GM18517 (cell line): ENCODE results near the gene GALNT9.

Source experiments
- ATAC-seq: cut with Tn5 transposase; IDR thresholded peaks from one replicate; pipeline ENCODE4 v1.9.1; 2021; ENCODE audit warnings: mild to moderate bottlenecking, moderate library complexity; ENCODE audit not compliant: unreplicated experiment

The GALNT9 gene

DNA sequence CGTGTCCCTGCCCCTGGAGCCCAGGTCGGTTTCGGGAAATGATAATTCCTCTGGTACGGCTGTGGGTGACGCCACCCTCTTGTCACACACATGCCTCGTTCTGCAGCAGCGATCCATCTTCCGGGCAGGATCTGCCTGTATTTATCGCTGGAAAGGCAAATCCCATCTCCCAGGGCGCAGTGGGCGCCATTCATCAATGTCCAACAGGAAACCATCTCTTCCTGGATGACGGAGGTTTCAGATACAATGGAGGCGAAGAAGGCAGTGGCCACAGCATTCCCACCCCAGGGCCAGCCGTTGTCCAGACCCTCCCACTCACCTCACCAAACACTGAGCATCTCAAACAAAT, 110.9 kb downstream of the GALNT9 start:
- no peak for ATAC-seq

DNA sequence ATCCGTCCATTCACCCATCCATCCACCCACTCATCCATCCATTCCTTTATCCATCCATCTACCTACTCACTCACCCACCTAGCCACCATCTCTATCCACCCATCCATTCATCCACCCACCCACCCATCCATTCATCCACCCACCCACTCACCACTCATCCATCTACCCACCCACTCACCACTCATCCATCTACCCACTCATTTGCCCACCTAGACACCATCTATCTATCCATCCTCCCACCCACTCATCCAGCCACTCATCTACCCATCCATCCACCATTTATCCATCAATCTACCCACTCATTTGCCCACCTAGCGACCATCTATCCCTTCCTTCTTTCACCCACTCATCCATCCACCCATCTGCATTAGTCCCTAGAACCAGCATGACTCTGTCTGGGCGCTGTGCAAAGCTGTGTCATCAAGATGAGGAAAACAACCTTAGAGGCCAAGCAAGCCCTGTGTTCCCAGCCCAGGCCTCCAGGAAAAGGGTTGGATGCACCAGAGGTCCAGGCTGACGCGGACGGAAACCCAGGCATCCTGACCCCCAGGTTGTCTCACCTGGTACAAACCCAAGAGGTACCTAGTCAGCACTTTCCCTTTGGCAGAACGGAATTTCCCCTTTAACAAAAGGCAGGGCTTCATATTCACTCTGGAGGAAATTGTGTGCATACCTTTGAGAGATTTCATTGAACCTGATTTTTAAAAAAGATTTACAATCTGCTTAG, 111.4 kb downstream of the GALNT9 start:
- no peak for ATAC-seq

DNA sequence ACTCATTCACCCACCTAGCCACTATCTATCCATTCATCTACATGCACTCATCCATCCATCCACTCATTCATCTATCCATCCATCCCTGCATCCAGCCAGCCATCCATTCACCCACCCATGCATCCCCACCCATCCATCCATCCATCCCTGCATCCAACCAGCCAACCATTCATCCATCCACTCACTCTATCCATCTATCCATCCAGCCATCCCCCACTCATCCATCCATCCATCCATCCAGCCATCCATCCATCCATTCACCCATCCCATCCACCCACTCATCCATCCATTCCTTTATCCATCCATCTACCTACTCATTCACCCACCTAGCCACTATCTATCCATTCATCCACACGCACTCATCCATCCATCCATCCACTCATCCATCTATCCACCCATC, 112.0 kb downstream of the GALNT9 start:
- ATAC-seq, result no peak

DNA sequence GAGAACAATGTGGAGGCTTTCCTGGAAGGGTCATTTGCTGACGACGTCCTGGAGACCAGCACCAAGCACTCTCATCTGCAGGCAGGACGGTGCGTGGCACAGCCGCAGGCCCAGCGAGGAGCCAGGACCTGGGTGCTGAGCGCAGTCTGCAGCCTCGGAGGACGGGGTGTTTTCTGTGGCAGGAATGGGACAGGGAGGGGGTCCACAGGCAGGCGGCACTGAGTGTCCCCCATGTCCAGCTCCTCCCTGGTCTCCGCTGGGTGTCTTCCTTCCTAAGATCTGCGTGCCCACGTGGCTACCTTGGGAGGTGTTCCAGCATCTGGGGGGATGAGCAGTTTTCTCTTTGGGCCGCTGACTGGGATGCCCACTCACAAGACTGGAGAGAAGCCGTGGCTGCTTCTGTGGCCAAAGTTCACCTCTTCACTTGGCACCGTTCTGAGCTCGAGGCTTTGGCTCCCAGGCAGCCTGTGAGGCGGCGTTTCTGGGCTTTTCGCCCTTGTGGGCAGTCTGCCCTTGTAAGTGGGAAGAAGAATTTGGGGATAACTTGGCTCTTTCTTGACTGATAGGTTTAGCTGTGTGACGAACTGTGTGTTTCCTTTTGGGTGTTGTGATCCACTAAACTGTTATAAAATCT, 112.9 kb downstream of the GALNT9 start:
- ATAC-seq, result no peak

DNA sequence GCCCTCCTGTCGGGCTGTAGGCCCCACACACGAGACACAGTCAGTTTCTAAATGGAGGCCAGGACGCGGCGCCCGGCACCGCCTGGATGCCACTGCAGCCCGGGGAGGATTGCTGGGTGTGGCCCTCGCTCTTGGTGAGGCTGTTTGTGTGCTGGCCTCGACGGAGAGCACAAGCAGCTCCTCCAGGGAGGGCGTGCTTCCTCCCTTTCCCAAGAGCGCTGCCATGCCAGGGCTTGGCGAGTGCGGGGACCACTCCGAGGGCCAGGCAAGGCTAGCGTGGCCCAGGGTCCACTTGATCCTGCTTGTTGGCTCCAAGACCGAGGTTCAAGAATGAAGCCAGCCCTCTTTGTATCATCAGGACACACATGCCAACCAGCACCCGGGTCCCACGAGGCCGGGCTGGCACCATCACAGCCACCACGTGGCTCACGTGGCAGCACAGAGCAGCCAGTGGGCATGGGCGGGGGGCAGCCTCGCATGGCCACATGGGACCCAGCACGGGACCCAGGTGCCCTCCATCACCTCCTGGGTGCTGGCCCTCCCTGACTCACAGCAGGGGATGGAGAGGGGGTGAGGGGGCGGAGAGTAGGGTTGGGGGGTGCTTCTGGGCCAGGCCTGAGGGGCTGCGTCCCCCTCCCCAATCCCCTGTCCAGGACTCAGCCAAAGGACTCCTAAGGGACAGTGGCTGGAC, 113.9 kb downstream of the GALNT9 start:
- no peak for ATAC-seq

DNA sequence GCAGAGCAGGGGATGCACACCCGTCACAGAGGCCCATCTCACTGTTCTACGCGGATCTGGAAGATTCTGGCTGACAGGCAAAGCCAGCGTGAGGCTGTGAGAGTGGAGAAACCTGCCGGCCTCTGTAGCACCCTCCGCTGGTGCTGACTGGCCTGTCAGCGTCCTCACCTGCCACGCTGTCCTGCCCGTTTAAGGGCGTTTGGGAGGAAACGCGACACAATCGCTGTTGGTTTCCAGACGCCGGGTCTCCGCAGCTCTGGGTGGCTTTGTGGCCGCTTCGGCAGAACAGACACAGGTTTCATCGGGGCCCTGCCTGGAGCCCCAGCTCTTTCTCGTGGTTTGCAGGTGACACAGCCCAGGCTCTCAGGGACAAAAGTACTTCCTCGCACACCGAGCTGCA, 114.5 kb downstream of the GALNT9 start:
- no peak for ATAC-seq

DNA sequence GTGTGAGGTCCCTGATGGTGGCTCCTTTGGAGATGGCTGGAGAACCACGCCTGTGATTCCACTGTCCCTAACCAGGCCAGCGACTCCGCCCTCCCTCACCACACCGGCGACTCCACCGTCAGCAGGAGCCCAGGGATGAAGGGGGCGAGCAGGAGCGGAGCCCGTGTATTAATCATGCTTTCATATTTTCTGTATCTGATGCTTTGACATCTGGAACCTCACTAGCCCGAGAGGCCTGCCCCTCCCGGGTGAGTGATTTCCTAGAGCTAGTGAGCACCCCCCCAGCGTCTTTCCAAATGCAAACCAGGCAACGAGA, 115.3 kb downstream of the GALNT9 start:
- ATAC-seq, result no peak

DNA sequence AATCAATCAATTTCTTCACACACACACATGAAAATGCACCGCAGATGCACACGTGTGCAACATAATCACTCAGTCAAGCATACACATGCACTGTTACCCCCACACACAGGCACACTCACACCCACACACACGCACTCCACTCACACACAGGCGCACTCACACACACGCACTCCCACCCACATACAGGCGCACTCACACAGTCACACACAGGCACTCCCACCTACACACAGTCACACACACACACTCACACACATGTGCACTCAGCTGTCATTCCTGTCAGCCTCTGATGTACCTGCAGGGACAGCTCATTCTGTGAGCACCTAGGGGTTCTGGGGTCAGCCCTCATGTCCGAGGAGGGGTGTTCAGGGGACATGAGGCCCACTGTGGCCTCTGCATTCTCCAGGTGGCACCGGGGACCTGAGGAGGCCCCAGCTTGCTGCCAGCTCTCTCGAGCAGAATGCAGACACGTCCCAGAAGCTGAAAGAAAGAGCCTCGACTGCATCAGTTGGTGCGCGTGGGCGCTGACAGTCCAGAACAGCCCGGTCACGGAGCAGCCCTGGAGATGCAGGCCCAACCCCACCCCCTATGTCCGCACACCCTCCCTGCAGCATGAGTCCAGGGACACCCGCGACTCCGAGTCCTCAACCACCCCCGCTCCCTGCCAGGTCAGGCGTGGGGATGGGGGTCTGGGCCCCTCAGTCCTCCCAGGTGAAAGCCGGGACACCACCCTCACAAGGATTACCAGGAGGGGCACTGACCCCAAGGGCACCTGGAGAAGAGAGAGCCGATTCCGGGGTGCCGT, 115.8 kb downstream of the GALNT9 start:
- ATAC-seq, result no peak

DNA sequence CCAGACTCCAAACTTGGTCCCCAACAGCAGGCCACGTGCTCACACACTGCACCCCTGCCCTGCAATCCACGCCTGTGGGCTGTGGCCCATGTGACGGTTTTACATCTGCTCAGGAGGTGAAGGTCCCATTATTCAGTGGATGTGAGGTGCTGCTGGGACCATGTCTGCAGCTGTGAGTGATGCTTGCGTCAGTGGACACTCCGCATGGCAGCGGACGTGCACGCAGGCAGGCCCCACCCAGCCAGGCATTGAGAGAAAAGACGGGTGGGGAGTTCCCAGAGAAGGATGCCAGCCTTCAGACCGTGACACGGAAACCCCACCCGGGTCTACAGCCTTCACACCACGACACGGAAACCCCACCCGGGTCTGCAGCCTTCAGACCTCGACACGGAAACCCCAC, 117.6 kb downstream of the GALNT9 start:
- no peak for ATAC-seq

DNA sequence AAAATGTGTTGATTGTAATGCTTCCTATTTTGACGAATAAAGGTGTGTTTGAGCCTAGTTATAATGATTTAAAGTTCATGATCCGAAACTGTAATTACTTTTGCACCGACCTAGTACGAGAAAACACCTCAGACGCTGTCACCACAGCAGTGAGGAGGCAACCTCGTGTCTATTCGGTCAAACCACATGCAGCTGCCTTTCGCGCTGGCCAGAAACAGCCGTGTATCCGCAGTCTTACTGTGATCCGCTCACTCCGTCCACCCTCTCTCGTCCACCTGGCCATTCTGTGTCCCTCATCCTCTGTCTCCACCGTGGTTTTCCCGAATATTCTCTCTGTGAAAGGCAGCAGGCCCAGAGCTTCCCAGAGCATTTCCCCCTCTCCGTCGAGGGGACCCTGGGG, 118.1 kb downstream of the GALNT9 start:
- no peak for ATAC-seq

DNA sequence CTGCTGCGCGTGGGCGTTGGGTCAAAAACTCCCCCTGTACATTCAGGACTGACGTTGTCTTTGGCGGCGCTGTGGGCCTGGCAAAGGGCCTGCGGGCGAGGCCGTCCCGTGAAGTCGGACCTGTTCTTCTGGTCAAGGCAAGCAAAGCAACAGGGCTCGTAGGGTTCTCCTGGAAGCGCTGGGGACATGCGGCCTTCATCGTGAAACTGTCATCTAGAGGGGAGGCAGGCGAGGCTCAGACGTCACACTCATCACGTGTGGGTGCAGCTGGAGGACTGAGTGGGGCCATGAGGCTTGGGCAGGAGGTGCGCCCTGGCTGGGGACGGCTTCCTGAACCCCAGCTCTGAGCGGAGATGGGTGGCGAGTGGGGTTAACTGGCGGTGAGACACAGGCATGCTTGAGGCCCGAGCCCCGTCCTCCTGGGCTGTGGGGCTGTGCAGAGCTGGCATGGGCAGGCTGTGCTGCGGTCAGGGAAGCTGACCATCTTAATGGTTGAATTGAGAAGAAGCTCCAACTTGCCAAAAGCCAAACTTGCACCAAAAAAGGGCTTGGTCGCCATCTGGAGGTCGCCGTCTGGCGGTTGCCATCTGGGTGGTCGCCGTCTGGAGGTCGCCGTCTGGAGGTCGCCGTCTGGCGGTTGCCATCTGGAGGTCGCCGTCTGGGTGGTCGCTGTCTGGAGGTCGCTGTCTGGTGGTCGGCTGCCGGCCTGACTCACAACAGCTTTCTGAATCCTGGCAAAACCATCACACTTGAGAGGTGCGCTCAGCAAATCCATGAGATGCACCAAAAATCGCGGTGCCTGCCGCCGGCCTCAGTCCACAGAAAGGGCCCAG, 119.0 kb downstream of the GALNT9 start:
- no peak for ATAC-seq

DNA sequence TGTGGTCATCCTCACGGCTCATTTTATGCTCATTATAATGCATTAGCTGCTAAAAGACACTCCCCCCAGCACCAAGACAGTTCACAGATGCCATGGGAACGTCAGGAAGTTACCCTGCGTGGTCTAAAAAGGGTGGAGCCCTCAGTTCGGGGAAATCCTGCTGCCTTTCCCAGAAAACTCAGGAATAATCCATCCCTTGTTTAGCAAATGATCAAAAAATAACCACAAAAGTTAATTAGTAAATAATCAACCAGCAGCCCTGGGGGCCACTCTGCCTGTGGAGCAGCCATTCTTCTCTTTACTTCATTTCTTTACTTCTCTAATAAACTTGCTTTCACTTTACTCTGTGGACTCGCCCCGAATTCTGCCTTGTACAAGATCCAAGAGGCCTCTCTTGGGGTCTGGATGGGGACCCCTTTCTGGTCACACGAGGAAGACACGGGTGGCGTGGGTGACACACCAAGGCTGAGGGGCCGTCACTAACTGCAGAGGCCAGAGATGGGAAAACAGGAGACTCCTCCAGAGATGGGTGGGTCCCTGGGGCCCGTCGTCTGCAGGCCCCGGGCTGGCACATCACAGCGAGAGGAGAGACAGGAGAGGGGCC, 119.7 kb downstream of the GALNT9 start:
- ATAC-seq, result no peak

DNA sequence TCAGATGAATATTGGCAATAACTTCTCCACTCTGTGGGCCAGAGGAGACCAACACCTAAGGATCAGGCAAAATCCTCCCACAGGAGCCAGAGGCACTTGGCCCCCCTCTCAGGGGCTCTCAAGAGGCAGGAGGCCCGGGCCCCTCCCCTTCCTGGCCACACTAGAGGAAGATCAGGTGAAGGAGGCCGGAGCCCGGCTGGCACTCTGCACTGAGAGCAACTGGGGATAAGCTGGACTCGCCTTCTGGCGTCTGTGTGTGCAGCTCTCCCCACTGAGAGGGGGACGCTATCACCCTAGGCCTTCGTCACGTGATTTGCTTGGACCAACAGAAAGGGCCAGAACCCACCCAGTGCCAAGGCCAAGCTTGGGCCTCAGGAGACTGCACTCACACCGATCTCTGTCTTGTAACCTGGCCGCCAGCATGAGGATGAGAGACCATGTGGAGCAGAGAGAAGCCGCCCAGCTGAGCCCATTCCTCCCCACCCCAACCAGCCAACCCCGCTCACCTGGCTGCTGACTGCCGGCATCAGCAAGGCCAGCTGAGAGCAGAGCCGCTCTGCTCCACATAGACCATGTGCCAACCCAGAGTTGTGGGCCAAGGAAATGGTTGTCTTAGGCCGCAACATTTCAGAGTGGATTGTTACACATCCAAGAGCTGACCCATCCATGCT, 121.1 kb downstream of the GALNT9 start:
- ATAC-seq, result no peak

DNA sequence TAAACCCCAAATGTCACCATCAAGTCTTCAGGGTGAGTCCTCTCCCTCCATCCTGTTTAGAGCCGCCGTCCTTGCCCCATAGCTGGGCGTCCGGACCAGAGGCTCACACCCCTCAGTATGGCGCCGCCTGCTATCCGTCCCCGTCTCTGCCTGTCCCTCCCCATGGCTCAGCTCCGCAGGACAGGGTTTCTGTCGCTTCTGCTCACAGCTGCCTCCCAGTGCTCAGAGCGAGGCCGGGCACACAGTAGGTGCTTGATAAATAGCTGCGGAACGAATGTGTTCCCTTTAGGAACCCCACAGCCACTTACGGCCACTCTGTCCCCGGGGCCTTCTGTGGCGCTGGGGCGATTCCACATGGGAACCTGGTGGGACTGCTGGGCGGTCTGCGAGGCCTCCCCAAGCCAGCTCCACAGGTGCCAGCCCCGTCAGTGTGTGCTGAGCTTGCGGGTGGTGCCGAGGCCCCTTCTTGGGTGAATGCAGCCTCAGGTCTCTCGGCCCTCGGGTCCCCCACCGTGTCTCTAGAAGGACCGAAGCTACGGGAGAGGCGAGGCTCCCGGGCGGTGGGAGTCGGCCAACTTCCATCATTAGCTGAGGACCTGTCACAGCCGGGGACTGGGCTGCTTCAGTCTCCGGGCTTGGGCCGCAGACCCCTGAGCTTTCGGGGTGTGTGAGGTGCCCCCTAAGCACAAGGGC, 122.2 kb downstream of the GALNT9 start:
- ATAC-seq, result no peak

DNA sequence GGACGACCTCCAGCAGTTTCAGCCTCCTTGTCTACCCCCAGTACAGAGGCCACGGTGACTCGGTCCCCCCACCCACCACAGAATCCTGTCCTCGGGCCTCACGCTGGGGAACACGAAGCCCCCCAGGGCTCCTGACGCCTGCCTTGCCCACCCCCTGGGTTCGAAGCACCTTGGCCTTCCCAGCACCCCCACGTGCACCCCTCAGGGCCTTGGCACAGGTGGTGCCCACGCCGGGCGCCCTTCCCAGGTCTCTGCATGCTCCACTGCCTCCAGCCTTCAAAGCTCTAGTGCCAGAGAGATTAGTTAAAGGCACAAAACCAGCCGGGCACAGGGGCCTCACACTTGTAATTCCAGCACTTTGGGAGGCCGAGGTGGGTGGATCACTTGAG, 123.3 kb downstream of the GALNT9 start:
- ATAC-seq, result no peak

DNA sequence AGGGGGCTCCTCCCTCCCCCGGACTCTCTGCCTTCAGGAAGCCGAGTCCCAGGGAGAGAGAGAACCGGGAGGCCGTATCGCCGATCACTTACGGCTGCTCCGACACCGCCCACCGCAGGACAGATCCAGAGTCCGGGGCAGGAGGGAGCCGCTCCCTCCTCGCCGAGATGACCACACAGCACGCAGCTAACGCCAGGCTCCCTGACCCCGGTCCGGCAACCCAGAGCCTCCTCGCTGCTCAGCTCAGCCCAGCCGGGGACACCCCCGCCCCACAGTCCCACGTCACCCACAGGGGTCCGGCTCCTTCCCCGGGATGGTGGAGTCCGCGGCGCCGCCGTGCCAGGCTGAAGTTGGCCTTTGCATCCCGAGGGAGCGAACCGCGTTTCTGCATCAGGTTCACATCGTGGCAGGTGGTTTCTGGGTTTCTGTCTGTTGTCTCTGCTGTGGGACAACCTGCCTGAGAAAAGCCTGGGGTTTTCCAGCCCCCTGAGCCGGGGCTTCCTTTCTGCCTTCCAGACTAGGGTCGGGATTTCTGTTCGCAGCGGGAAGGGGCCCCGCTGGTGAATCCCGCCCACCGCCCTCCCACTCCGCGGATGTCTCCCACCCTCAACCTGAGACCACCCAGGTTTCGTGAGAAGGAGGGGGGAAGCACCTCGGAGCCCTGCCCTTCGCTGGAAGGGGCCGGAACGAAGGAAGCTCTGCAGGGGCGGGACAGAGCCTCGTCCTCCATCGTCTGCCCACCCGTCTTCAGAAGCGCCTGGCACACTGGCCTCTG, 123.9 kb downstream of the GALNT9 start:
- no peak for ATAC-seq

DNA sequence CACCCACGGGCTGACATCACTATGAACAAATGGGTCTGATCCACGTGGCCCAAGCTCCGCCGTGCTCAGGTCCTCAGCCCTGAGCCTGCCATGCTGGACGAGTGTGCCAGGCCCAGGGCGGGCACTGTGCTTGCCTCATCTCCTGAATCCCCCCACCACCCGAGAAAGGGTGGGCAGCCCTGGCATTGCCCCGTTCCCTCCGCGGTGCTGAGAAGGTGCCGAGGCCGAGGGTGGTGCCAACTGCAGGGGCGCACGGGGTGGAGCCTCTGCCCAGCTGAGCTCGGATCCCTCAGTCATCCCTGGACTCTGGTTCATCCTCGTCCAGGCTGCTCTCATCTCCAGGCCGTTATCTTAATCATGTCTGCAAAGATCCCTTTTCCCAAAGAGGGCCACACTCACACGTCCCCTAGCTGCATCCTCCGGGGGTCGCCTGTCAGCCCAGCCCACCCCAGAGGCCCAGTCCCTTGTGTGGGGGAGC, 124.6 kb downstream of the GALNT9 start:
- no peak for ATAC-seq

DNA sequence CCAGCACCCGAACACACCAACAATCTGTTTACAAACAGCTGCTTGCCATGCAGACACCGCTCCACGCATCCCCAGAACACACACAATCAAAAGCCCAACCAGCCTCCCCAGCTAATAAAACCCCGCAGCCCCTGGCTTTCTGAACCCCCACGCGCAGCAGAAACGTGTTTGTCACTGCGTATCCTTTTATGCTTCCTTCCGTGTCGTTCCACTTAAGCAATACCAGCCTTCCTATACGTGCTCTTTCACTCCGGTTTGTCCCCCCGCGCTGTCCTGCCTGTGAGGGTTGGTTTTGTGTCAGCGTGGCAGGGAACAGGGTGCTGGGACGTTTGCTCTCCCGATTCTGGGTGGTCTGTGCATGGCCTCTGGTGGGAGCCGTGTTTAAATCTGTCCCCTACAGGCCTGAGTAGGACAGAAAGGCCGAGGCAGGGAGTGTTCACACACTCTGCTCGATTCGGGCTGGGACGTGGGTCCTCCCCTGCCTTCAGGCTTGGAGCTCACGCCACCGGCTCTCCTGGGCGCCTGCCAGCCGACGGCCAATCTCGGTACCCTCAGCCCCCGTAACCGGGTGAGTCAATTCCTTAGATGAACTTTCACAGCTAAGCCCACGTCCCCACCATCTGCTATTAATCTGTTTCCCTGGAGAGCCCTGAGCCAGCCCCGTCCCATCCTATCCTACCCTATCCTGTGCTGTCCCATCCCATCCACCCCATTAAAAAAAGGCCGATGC, 125.2 kb downstream of the GALNT9 start:
- no peak for ATAC-seq
